Testis (tissue), 3 donors: ENCODE measurements around the gene PAK3. TPM values are rescaled to one million over a fixed set of nuclear protein-coding genes. Genes with fewer than 3 reads are reported as not detected.

ENCODE experiments used
- DNase-seq: peaks from one replicate; pipeline ENCODE4 v3.0.0-alpha.2; 2019
- H3K27ac ChIP-seq, 2 donors: fragments of 200-600 bp; sonication (generic); one replicate each; pipeline ENCODE4 v1.5.1; 2019
- H3K27me3 ChIP-seq: fragments of 200-600 bp; sonication (generic); one replicate; pipeline ENCODE4 v1.5.1; 2019
- H3K36me3 ChIP-seq: fragments of 200-600 bp; sonication (generic); one replicate; pipeline ENCODE4 v1.5.1; 2017; ENCODE audit warnings: low read depth; ENCODE audit errors: missing control alignments
- H3K4me1 ChIP-seq: fragments of 200-600 bp; sonication (generic); one replicate; pipeline ENCODE4 v1.5.1; 2019
- H3K4me3 ChIP-seq, 2 donors: fragments of 200-600 bp; sonication (generic); one replicate each; pipeline ENCODE4 v1.5.1; 2017 to 2019
- H3K9me3 ChIP-seq: fragments of 200-600 bp; sonication (generic); one replicate; pipeline ENCODE4 v1.5.1; 2017
- POLR2A ChIP-seq: fragments of 450-650 bp; IDR thresholded peaks from one replicate; pipeline ENCODE4 v1.6.1; 2017; ENCODE audit warnings: antibody characterized with exemption, mild to moderate bottlenecking, moderate library complexity
- WGBS, 2 donors: methylation state at CpG; one replicate each; pipeline ENCODE4 v1.1.5; 2018; 5-methylcytosine and 5-hydroxymethylcytosine counted together
- intact Hi-C: fragments of 100-400 bp; cut with DNase I; formaldehyde crosslinking; loops from one replicate; pipeline ENCODE4 v1.15.1; 2023; ENCODE audit warnings: low total_unique reads
- polyA plus RNA-seq: library from polyadenylated mRNA; stranded (reverse); fragments of 350-450 nt; fragmentation: Illumina TruSeq; extraction: RNeasy Lipid Tissue Mini Kit (QIAGEN cat#74804); gene quantifications from one replicate; pipeline ENCODE4 v1.2.3, GENCODE V29; 2014; ENCODE audit warnings: low read depth, low replicate concordance; ENCODE audit not compliant: insufficient read depth
- total RNA-seq, 2 donors: library from RNA; depleted of rRNA; stranded (reverse); fragments of >200 nt; gene quantifications; one replicate each; pipeline ENCODE4 v1.2.3, GENCODE V29; 2016
- TF ChIP-seq, protein P1 (sequence below), 3 experiments: fragments of 450-650 bp in 2 of 3; fragments of 200-600 bp in 1 of 3; sonication (generic) in 1 of 3; IDR thresholded peaks; one replicate each; pipeline ENCODE4 v1.5.1; 2016 to 2019; ENCODE audit warnings: antibody characterized with exemption in 3 of 3, mild to moderate bottlenecking in 2 of 3, moderate library complexity in 1 of 3

The PAK3 gene
- total and polyA plus RNA-seq, 3 donors from 2014 or later, result 4.6 to 14.1 (median 10.7) TPM

DNA sequence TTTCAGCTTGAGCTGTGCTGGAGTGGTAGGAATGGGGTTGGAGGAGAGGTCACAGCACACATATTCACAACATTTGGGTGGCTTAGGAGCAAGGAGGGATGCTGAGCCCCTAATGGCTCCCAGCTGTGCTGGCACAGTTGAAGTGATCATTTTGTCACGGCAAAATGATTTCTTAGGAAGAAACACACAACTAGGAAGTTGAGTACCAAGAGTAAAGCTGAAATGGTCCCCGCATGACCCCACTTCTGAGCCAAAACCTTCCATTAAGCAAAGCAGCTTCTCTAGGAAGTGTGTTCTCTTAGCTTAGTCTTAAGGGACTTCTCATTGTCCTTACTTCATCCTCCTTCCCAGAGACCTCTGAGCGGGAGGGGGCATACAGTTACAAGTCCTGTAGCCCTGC is 161.7 kb downstream of the PAK3 start:
- DNase-seq, result peak; percentile 12
- Histone ChIP-seq H3K4me1 (no peaks in the 10 kb centered on the region), H3K36me3 (no peaks in the 10 kb centered on the region), H3K27me3 (no peaks in the 10 kb centered on the region), H3K9me3 (no peaks in the 10 kb centered on the region), H3K27ac (no peak overlapping the region), H3K4me3 (no peak overlapping the region)
- 48 to 77% methylated on average over 3 of the region's 3 CpGs for WGBS, 2 donors
- TF ChIP-seq, protein P1, sequence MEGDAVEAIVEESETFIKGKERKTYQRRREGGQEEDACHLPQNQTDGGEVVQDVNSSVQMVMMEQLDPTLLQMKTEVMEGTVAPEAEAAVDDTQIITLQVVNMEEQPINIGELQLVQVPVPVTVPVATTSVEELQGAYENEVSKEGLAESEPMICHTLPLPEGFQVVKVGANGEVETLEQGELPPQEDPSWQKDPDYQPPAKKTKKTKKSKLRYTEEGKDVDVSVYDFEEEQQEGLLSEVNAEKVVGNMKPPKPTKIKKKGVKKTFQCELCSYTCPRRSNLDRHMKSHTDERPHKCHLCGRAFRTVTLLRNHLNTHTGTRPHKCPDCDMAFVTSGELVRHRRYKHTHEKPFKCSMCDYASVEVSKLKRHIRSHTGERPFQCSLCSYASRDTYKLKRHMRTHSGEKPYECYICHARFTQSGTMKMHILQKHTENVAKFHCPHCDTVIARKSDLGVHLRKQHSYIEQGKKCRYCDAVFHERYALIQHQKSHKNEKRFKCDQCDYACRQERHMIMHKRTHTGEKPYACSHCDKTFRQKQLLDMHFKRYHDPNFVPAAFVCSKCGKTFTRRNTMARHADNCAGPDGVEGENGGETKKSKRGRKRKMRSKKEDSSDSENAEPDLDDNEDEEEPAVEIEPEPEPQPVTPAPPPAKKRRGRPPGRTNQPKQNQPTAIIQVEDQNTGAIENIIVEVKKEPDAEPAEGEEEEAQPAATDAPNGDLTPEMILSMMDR (IDR thresholded peaks at IDR 0.05), result no peak
- no peak for TF ChIP-seq POLR2A
- intact Hi-C loops, result no loop called here

GRCh38 chrX:111259559-111259958 is 163.6 kb downstream of the PAK3 start:
- Histone ChIP-seq H3K27ac (no peak overlapping the region), H3K27me3 (no peaks in the 10 kb centered on the region), H3K4me3 (no peak overlapping the region), H3K9me3 (no peaks in the 10 kb centered on the region), H3K4me1 (no peaks in the 10 kb centered on the region), H3K36me3 (no peaks in the 10 kb centered on the region)
- TF ChIP-seq, protein P1 (IDR thresholded peaks at IDR 0.05), result no peak
- no peak for TF ChIP-seq POLR2A
- 75 to 80% methylated on average over 3 of the region's 3 CpGs for WGBS, 2 donors
- no peak for DNase-seq
- intact Hi-C loops, result no loop called here

GRCh38 chrX:111260451-111260850 is 164.5 kb downstream of the PAK3 start:
- H3K27ac ChIP-seq, result no peak overlapping the region
- H3K4me3 ChIP-seq, result no peak overlapping the region
- H3K36me3 ChIP-seq, result no peaks in the 10 kb centered on the region
- H3K9me3 ChIP-seq, result no peaks in the 10 kb centered on the region
- no peaks in the 10 kb centered on the region for H3K27me3 ChIP-seq
- no peaks in the 10 kb centered on the region for H3K4me1 ChIP-seq
- DNase-seq, result no peak
- intact Hi-C loops, result no loop called here
- WGBS, 2 donors, result 59 to 66% methylated on average over 3 of the region's 3 CpGs
- no peak for TF ChIP-seq POLR2A
- TF ChIP-seq, protein P1 (IDR thresholded peaks at IDR 0.05), result no peak

- Histone ChIP-seq H3K36me3 (no peaks in the 10 kb centered on the region), H3K27me3 (no peaks in the 10 kb centered on the region), H3K4me3 (no peak overlapping the region), H3K9me3 (no peaks in the 10 kb centered on the region), H3K4me1 (no peaks in the 10 kb centered on the region), H3K27ac (no peak overlapping the region)
- 59 to 67% methylated on average over 2 to 3 of the region's 3 CpGs for WGBS, 2 donors
- no peak for DNase-seq
- no peak for TF ChIP-seq POLR2A
- TF ChIP-seq, protein P1 (IDR thresholded peaks at IDR 0.05), result no peak
- intact Hi-C loops, result no loop called here
These were observed 166.1 kb downstream of the PAK3 start for GRCh38 chrX:111262086-111262485.

DNA sequence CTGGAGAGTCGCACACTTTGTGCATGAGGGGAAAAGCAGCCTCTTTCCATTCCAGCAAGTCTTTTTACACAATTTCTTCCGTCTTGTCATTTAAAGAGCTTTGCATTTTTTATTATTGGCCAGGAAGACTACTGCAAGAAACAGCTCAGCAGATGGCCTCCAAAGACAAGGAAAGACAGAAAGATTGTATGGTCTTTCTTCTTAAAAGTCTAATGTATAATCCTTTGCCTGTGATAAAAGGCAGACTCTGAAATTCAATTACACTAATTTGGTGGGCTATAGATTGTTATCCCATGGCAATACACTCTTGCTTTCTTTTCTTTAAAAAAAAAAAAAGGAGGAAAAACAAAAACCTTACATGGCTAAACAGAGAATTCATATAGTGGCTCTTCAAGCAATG is 168.4 kb downstream of the PAK3 start:
- H3K9me3 ChIP-seq, result no peaks in the 10 kb centered on the region
- no peak for DNase-seq
- intact Hi-C loops, result no loop called here
- WGBS, 2 donors, result 83 to 94% methylated on average over 2 of the region's 2 CpGs
- H3K36me3 ChIP-seq, result no peaks in the 10 kb centered on the region
- no peaks in the 10 kb centered on the region for H3K27me3 ChIP-seq
- H3K4me1 ChIP-seq, result no peaks in the 10 kb centered on the region
- no peak for TF ChIP-seq POLR2A
- TF ChIP-seq, protein P1 (IDR thresholded peaks at IDR 0.05), result no peak
- H3K27ac ChIP-seq, result no peak overlapping the region
- H3K4me3 ChIP-seq, result no peak overlapping the region
